H9 (cell line): ENCODE measurements around the gene C1orf21. TPM values are rescaled to one million over a fixed set of nuclear protein-coding genes. Genes with fewer than 3 reads are reported as not detected.

Experiments
- DNase-seq: peaks from one replicate; pipeline ENCODE4 v3.0.0-alpha.2; 2017
- H2AFZ ChIP-seq: one replicate; pipeline ENCODE4 v1.6.1; 2013; ENCODE audit warnings: mild to moderate bottlenecking, low read length, control low read depth, moderate library complexity
- H2AK5ac ChIP-seq: 2 replicates; pipeline ENCODE4 v1.6.1; 2013; ENCODE audit warnings: low read length, control low read depth, mixed read lengths; ENCODE audit not compliant: insufficient read length
- H2BK120ac ChIP-seq: one replicate; pipeline ENCODE4 v1.6.1; 2013; ENCODE audit warnings: low read depth, mild to moderate bottlenecking, low read length, control low read depth, inconsistent platforms; ENCODE audit not compliant: poor library complexity, severe bottlenecking
- H2BK12ac ChIP-seq: 2 replicates; pipeline ENCODE4 v1.6.1; 2013; ENCODE audit warnings: low read length, control low read depth, mixed read lengths, low read depth; ENCODE audit not compliant: insufficient read length
- H2BK15ac ChIP-seq: 2 replicates; pipeline ENCODE4 v1.6.1; 2013; ENCODE audit warnings: low read depth, low read length, control low read depth
- H2BK20ac ChIP-seq: one replicate; pipeline ENCODE4 v1.6.1; 2013; ENCODE audit warnings: low read depth, mild to moderate bottlenecking, low read length, control low read depth, inconsistent platforms; ENCODE audit not compliant: poor library complexity, severe bottlenecking
- H2BK5ac ChIP-seq: 2 replicates; pipeline ENCODE4 v1.6.1; 2013; ENCODE audit warnings: low read length, control low read depth, mixed read lengths; ENCODE audit not compliant: insufficient read length
- H3K14ac ChIP-seq: 2 replicates; pipeline ENCODE4 v1.6.1; 2013; ENCODE audit warnings: low read length, control low read depth; ENCODE audit not compliant: insufficient read depth
- H3K18ac ChIP-seq: 2 replicates; pipeline ENCODE4 v1.6.1; 2013; ENCODE audit warnings: low read depth, mild to moderate bottlenecking, mixed read lengths, low read length, control low read depth; ENCODE audit not compliant: insufficient read length
- H3K23ac ChIP-seq: 2 replicates; pipeline ENCODE4 v1.6.1; 2013; ENCODE audit warnings: low read length, control low read depth, mixed read lengths, low read depth; ENCODE audit not compliant: insufficient read length
- H3K23me2 ChIP-seq: 2 replicates; pipeline ENCODE4 v1.6.1; 2013; ENCODE audit warnings: low read depth, mild to moderate bottlenecking, mixed read lengths, low read length, control low read depth; ENCODE audit not compliant: insufficient read length, poor library complexity, severe bottlenecking
- H3K27ac ChIP-seq: 2 replicates; pipeline ENCODE4 v1.5.1; 2013; ENCODE audit warnings: low read length, control low read depth, mixed read lengths, low read depth; ENCODE audit not compliant: insufficient read length
- H3K27me3 ChIP-seq: 2 replicates; pipeline ENCODE4 v1.6.1; 2013; ENCODE audit warnings: low read length, control low read depth, inconsistent platforms; ENCODE audit not compliant: insufficient read depth
- H3K4ac ChIP-seq: 2 replicates; pipeline ENCODE4 v1.6.1; 2013; ENCODE audit warnings: low read depth, mild to moderate bottlenecking, control low read depth, inconsistent platforms, low read length, moderate library complexity
- H3K4me1 ChIP-seq: 2 replicates; pipeline ENCODE4 v1.6.1; 2013; ENCODE audit warnings: low read length, control low read depth, inconsistent platforms; ENCODE audit not compliant: insufficient read depth
- H3K4me2 ChIP-seq: 2 replicates; pipeline ENCODE4 v1.6.1; 2013; ENCODE audit warnings: low read length, control low read depth, mixed read lengths; ENCODE audit not compliant: insufficient read length, insufficient read depth
- H3K56ac ChIP-seq: 2 replicates; pipeline ENCODE4 v1.6.1; 2013; ENCODE audit warnings: low read depth, mild to moderate bottlenecking, mixed read lengths, low read length, control low read depth; ENCODE audit not compliant: insufficient read length
- H3K79me1 ChIP-seq: 2 replicates; pipeline ENCODE4 v1.6.1; 2013; ENCODE audit warnings: low read depth, mild to moderate bottlenecking, moderate library complexity, low read length, control low read depth, inconsistent platforms; ENCODE audit not compliant: insufficient read depth, poor library complexity, severe bottlenecking
- H3K79me2 ChIP-seq: 2 replicates; pipeline ENCODE4 v1.6.1; 2013; ENCODE audit warnings: low read length, control low read depth, inconsistent platforms; ENCODE audit not compliant: insufficient read depth
- H3K9ac ChIP-seq: 2 replicates; pipeline ENCODE4 v1.6.1; 2013; ENCODE audit warnings: low read length, control low read depth, mixed read lengths; ENCODE audit not compliant: insufficient read length; ENCODE audit errors: extremely low read depth
- H3K9me3 ChIP-seq: one replicate; pipeline ENCODE4 v1.6.1; 2013; ENCODE audit warnings: low read depth, low read length, inconsistent platforms; ENCODE audit not compliant: control insufficient read depth
- H3T11ph ChIP-seq: one replicate; pipeline ENCODE4 v1.6.1; 2013; ENCODE audit warnings: mild to moderate bottlenecking, low read length, control low read depth, inconsistent platforms
- H4K20me1 ChIP-seq: one replicate; pipeline ENCODE4 v1.6.1; 2013; ENCODE audit not compliant: control insufficient read depth, insufficient read length, insufficient read depth
- H4K5ac ChIP-seq: 2 replicates; pipeline ENCODE4 v1.6.1; 2013; ENCODE audit warnings: low read depth, mild to moderate bottlenecking, mixed read lengths, low read length, control low read depth; ENCODE audit not compliant: insufficient read length
- H4K8ac ChIP-seq: replicated peaks from 2 replicates; pipeline ENCODE4 v1.6.1; 2013; ENCODE audit warnings: low read length, control low read depth, mixed read lengths, low read depth; ENCODE audit not compliant: insufficient read length
- H4K91ac ChIP-seq: 2 replicates; pipeline ENCODE4 v1.6.1; 2013; ENCODE audit warnings: low read depth, mild to moderate bottlenecking, moderate library complexity, mixed read lengths, low read length, control low read depth; ENCODE audit not compliant: insufficient read length
- H3K27ac Mint-ChIP-seq, 3 experiments: 2 replicates in 2 of 3; 3 replicates in 1 of 3; pipeline ENCODE4 v1.8.0; 2020 to 2021; ENCODE audit warnings: mixed read lengths in 3 of 3, mild to moderate bottlenecking in 1 of 3, moderate library complexity in 1 of 3
- H3K27me3 Mint-ChIP-seq: 2 replicates; pipeline ENCODE4 v1.8.0; 2021; ENCODE audit warnings: low read depth, mild to moderate bottlenecking, moderate library complexity, mixed read lengths
- H3K36me3 Mint-ChIP-seq, 3 experiments: 2 replicates in 2 of 3; 3 replicates in 1 of 3; pipeline ENCODE4 v1.8.0; 2020 to 2021; ENCODE audit warnings: low read depth in 3 of 3, mixed read lengths in 3 of 3; ENCODE audit not compliant: insufficient read depth in 1 of 3
- H3K4me1 Mint-ChIP-seq, 2 experiments: 2 replicates each; pipeline ENCODE4 v1.8.0; 2020; ENCODE audit warnings: mixed read lengths in 2 of 2
- H3K4me3 Mint-ChIP-seq, 2 experiments: 2 replicates in 1 of 2; 3 replicates in 1 of 2; pipeline ENCODE4 v1.8.0; 2020 to 2021; ENCODE audit warnings: mild to moderate bottlenecking in 2 of 2, mixed read lengths in 2 of 2, moderate library complexity in 1 of 2
- H3K9me3 Mint-ChIP-seq, 2 experiments: 2 replicates in 1 of 2; 3 replicates in 1 of 2; pipeline ENCODE4 v1.8.0; 2020; ENCODE audit warnings: mild to moderate bottlenecking in 2 of 2, mixed read lengths in 2 of 2, moderate library complexity in 1 of 2
- CTCF ChIP-seq: fragments of 200-600 bp; sonication (generic); conservative IDR thresholded peaks from 3 replicates; pipeline ENCODE4 v1.8.0; 2021; ENCODE audit warnings: antibody characterized with exemption, mild to moderate bottlenecking
- WGBS: extraction: QIAGEN DNeasy Blood & Tissue Kit; methylation state at CpG from one replicate; pipeline ENCODE4 v1.1.7; 2013; ENCODE audit warnings: missing lambda C conversion rate, low lambda C conversion rate, mixed read lengths; ENCODE audit not compliant: insufficient read length; ENCODE audit errors: extremely low coverage; 5-methylcytosine and 5-hydroxymethylcytosine counted together
- total RNA-seq: library from RNA; stranded (reverse); gene quantifications from 2 replicates; pipeline ENCODE4 v1.2.1, GENCODE V29; 2021

The C1orf21 gene
- total RNA-seq, 1 experiment from 2014 or later: 36.0 TPM

- no peak overlapping the region for H4K8ac ChIP-seq
- H2BK5ac ChIP-seq: no peak overlapping the region
- no peak overlapping the region for H2BK20ac ChIP-seq
- H3K4me2 ChIP-seq: no peak overlapping the region
- no peak overlapping the region for H2BK15ac ChIP-seq
- H3K4me1 ChIP-seq: peaks cover 7% of the 10 kb centered on the region; the same call in 1 of the 2 replicates
- no CpG with 5 or more reads among the region's 7 CpGs for WGBS
- no peak overlapping the region for H3K27ac ChIP-seq
- H3K23me2 ChIP-seq: no peaks in the 10 kb centered on the region
- no peaks in the 10 kb centered on the region for H3K79me2 ChIP-seq
- H3K4me1 Mint-ChIP-seq: peaks cover 27 to 54% of the 10 kb centered on the region in 2 experiments
- no peak overlapping the region for H3K14ac ChIP-seq
- H2BK120ac ChIP-seq: no peak overlapping the region
- peak overlapping the region in 1 of 2 experiments; percentile 33; a peak in 2 of 5 replicates for H3K4me3 Mint-ChIP-seq
- H4K20me1 ChIP-seq: no peaks in the 10 kb centered on the region
- H4K5ac ChIP-seq: no peak overlapping the region
- H3T11ph ChIP-seq: no peak overlapping the region
- peak overlapping the region in 2 of 3 experiments; percentile 53 to 62; a peak in 3 of 7 replicates for H3K27ac Mint-ChIP-seq
- no peak overlapping the region for H3K18ac ChIP-seq
- H3K4ac ChIP-seq: no peak overlapping the region
- no peaks in the 10 kb centered on the region for H3K27me3 Mint-ChIP-seq
- no peak for TF ChIP-seq CTCF
- H3K23ac ChIP-seq: no peak overlapping the region
- no peak overlapping the region for H3K56ac ChIP-seq
- DNase-seq: peak; percentile 36
- H3K9me3 ChIP-seq: no peaks in the 10 kb centered on the region
- H3K9me3 Mint-ChIP-seq: no peaks in the 10 kb centered on the region
- H2BK12ac ChIP-seq: no peak overlapping the region
- no peaks in the 10 kb centered on the region for H3K27me3 ChIP-seq
- no peak overlapping the region for H2AK5ac ChIP-seq
- no peak overlapping the region for H2AFZ ChIP-seq
- H3K9ac ChIP-seq: no peak overlapping the region
- peaks cover under 1 to 15% (median under 1%) of the 10 kb centered on the region in 3 experiments; a peak in 5 of 7 replicates for H3K36me3 Mint-ChIP-seq
- H4K91ac ChIP-seq: no peak overlapping the region
- H3K79me1 ChIP-seq: no peaks in the 10 kb centered on the region
Observed at GRCh38 chr1:184426278-184426674, 39.4 kb downstream of the C1orf21 start.
